H1 (cell line): Measurements from ENCODE around the gene CUX1. TPM values are rescaled to one million over a fixed set of nuclear protein-coding genes. Genes with fewer than 3 reads are reported as not detected.

Source experiments
- ASH2L ChIP-seq: fragments of 200-600, 300-600 bp; sonication (generic); IDR thresholded peaks from one replicate; pipeline ENCODE4 v1.7.1; 2017; ENCODE audit warnings: low read length
- HDAC6 ChIP-seq: IDR thresholded peaks from one replicate; pipeline ENCODE4 v1.7.1; 2012; ENCODE audit warnings: low read depth, mild to moderate bottlenecking, inconsistent platforms, low read length, moderate library complexity
- SIRT6 ChIP-seq: IDR thresholded peaks from one replicate; pipeline ENCODE4 v1.7.1; 2012; ENCODE audit warnings: low read length, inconsistent platforms
- polyA plus RNA-seq, 7 experiments: library from polyadenylated mRNA; depleted of rRNA in 3 of 7; stranded (reverse) in 5 of 7; unstranded in 2 of 7; fragments of >200 nt in 5 of 7; fragments of 200-250 nt in 2 of 7; gene quantifications; 1 replicate in 5 of 7; 2 replicates in 1 of 7; 4 replicates in 1 of 7; pipeline versions ENCODE4 v1.2.1 to v1.2.3, GENCODE V29; 2011 to 2013; ENCODE audit warnings: missing spikeins in 2 of 7, mixed read lengths in 2 of 7
- total RNA-seq: library from RNA; stranded (reverse); fragmentation: NEBNext Ultra II Directional; extraction: Animal tissue kit (Norgen Biotek cat#: 25700); gene quantifications from 2 replicates; pipeline ENCODE4 v1.2.1, GENCODE V29; 2021
- TF ChIP-seq, protein P1 (sequence below): IDR thresholded peaks from 2 replicates; pipeline ENCODE4 v1.6.1; 2012; ENCODE audit warnings: low read length, inconsistent platforms

The CUX1 gene
- total and polyA plus RNA-seq, 2 of the 8 experiments (the other 6 are each of a cell fraction or from before 2014, with no cell fraction given) = 21.6 to 65.9 TPM

GRCh38 chr7:102072636-102073209 is 255.3 kb downstream of the CUX1 start (continued):
- TF ChIP-seq SIRT6 (no peak), HDAC6 (no peak), ASH2L (no peak)
- TF ChIP-seq, protein P1, sequence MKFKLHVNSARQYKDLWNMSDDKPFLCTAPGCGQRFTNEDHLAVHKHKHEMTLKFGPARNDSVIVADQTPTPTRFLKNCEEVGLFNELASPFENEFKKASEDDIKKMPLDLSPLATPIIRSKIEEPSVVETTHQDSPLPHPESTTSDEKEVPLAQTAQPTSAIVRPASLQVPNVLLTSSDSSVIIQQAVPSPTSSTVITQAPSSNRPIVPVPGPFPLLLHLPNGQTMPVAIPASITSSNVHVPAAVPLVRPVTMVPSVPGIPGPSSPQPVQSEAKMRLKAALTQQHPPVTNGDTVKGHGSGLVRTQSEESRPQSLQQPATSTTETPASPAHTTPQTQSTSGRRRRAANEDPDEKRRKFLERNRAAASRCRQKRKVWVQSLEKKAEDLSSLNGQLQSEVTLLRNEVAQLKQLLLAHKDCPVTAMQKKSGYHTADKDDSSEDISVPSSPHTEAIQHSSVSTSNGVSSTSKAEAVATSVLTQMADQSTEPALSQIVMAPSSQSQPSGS = no peak
- TF ChIP-seq, all 59 proteins: peak for 0
